IMR-90 (cell line): Measurements from ENCODE around the gene EIF4ENIF1.

ENCODE experiments used
- BHLHE40 ChIP-seq: fragments of 150-350 bp; IDR thresholded peaks from 2 replicates; pipeline ENCODE4 v1.6.1; 2016; ENCODE audit warnings: mild to moderate bottlenecking, low read depth, low read length
- CTCF ChIP-seq: conservative IDR thresholded peaks from 2 replicates; pipeline ENCODE4 v1.5.1; 2012; ENCODE audit warnings: mild to moderate bottlenecking, low read depth, low read length, improper control_type of control experiment
- POLR2A ChIP-seq: IDR thresholded peaks from 2 replicates; pipeline ENCODE4 v1.6.1; 2012; ENCODE audit warnings: mild to moderate bottlenecking, low read depth, low read length
- RCOR1 ChIP-seq: IDR thresholded peaks from 2 replicates; pipeline ENCODE4 v1.6.1; 2012; ENCODE audit warnings: mild to moderate bottlenecking, low read length, improper control_type of control experiment; ENCODE audit not compliant: insufficient replicate concordance
- RFX5 ChIP-seq: IDR thresholded peaks from 2 replicates; pipeline ENCODE4 v1.8.0; 2012; ENCODE audit warnings: low read depth, mild to moderate bottlenecking, low read length, moderate library complexity

DNA sequence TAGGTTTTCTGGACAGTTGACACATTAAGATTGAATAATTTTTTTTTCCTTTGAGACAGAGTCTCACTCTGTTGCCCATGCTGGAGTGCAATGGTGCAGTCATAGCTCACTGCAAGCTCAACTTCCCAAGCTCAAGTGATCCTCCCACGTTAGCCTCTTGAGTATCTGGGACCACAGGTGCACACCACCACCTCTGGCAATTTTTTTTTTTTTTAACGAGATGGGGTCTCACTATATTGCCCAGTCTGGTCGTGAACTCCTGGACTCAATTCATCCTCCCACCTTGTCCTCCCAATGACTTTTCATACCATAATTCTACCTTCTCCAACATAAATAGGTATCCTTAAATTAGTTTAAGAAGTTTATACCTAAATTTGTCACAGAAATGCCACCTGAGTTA is 8.5 kb downstream of the EIF4ENIF1 start:
- TF ChIP-seq RCOR1 (no peak), POLR2A (no peak), RFX5 (no peak), BHLHE40 (no peak), CTCF (no peak)
